ENCODE results near the gene P4HTM. TPM values are rescaled to one million over a fixed set of nuclear protein-coding genes. Genes with fewer than 3 reads are reported as not detected.

Gene P4HTM
- total RNA-seq, 1 donor = 18.6 TPM

GRCh38 chr3:49022688-49023171 lies 32.7 kb downstream of the P4HTM start:
- H3K4me3 ChIP-seq (ENCODE audit: low read length) = peak overlapping the region; percentile 96
- H3K9me3 ChIP-seq (ENCODE audit: low read depth, low read length) = no peaks in the 10 kb centered on the region
- no peaks in the 10 kb centered on the region for H3K27me3 ChIP-seq (ENCODE audit: insufficient read depth, low read length)
- peaks cover 45% of the 10 kb centered on the region for H3K4me1 ChIP-seq (ENCODE audit: insufficient read depth, low read length)

DNA sequence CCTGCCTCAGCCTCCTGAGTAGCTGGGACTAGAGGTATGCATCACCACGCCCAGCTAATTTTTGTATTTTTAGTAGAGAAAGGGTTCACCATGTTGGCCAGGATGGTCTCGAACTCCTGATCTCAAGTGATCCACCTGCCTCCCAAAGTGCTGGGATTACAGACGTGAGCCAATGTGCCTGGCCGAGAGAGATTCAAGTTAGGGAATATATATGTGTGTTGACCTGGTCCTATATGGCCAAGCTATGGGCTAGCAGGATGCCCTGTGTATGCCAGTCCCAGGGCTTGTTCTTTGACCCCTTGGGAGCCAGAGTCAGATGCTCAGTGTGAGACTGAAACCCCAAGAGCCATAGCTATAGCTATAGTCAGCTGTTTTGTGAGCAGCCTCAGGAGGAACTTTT lies 33.7 kb downstream of the P4HTM start:
- no peak overlapping the region for H3K4me3 ChIP-seq (ENCODE audit: low read length)
- H3K9me3 ChIP-seq (ENCODE audit: low read depth, low read length) = no peaks in the 10 kb centered on the region
- no peaks in the 10 kb centered on the region for H3K27me3 ChIP-seq (ENCODE audit: insufficient read depth, low read length)
- peaks cover 47% of the 10 kb centered on the region for H3K4me1 ChIP-seq (ENCODE audit: insufficient read depth, low read length)

- Histone ChIP-seq H3K4me1 (ENCODE audit: insufficient read depth, low read length) (peaks cover 47% of the 10 kb centered on the region), H3K27me3 (ENCODE audit: insufficient read depth, low read length) (no peaks in the 10 kb centered on the region), H3K9me3 (ENCODE audit: low read depth, low read length) (no peaks in the 10 kb centered on the region), H3K4me3 (ENCODE audit: low read length) (no peak overlapping the region)
Measured at GRCh38 chr3:49024449-49024848, 34.4 kb downstream of the P4HTM start.

- H3K9me3 ChIP-seq (ENCODE audit: low read depth, low read length) = no peaks in the 10 kb centered on the region
- no peak overlapping the region for H3K4me3 ChIP-seq (ENCODE audit: low read length)
- no peaks in the 10 kb centered on the region for H3K27me3 ChIP-seq (ENCODE audit: insufficient read depth, low read length)
- H3K4me1 ChIP-seq (ENCODE audit: insufficient read depth, low read length) = peaks cover 41% of the 10 kb centered on the region
Measured at GRCh38 chr3:49025005-49025792, 35.2 kb downstream of the P4HTM start.

DNA sequence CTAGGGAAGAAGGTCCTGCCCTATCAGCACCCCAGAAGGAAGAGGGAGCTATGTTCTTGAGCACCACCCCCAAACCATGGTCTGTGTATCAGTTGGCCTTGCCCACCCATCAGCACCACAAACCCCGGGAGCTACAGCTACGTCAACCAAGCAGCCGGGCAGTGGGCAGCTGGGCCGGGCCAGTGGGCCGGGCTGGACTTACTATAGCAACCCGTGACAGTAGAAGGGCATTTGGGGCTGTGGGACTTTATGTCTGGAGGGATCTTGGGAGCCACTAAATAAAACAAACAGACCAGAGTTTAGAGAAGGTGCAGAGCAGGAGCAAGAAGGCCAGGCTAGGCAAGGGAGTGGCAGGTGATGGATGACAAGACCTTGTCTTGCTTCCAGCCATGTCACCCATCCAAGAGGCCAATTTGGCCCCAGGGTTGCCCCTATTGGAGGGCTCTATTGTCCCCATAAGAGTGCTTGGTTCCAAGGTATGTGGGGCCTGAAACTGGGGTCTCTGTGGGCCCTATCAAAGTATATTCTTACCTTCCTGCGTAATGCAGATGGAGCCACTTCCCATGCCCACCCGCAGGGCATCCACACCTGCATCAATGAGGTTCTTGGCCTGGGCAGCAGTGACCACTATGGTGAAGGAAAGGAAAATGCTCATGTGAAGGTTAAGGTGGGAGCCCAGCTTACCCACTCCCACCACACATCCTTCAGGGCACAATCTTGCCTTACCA lies 35.9 kb downstream of the P4HTM start:
- no peaks in the 10 kb centered on the region for H3K9me3 ChIP-seq (ENCODE audit: low read depth, low read length)
- H3K4me1 ChIP-seq (ENCODE audit: insufficient read depth, low read length) = peaks cover 34% of the 10 kb centered on the region
- H3K4me3 ChIP-seq (ENCODE audit: low read length) = no peak overlapping the region
- no peaks in the 10 kb centered on the region for H3K27me3 ChIP-seq (ENCODE audit: insufficient read depth, low read length)

DNA sequence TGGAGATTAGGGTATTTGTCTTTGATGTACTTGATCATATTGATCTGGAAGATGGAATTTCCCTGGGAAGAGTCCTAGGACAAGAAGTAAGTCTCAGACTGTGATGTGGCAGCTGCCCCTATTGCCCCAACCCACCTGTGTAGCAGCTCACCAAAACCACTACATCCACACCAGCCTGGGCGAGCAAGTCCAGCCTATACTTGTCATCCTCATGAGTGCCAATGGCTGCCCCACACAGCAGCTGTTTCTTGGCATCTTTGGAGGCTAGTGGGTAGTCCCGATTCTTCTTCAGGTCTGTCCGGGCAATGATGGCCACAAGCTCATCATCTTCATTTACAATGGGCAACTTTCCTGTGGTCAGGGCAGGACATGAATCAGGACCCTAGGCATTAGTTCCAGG lies 36.5 kb downstream of the P4HTM start:
- Histone ChIP-seq H3K9me3 (ENCODE audit: low read depth, low read length) (no peaks in the 10 kb centered on the region), H3K27me3 (ENCODE audit: insufficient read depth, low read length) (no peaks in the 10 kb centered on the region), H3K4me1 (ENCODE audit: insufficient read depth, low read length) (peaks cover 31% of the 10 kb centered on the region), H3K4me3 (ENCODE audit: low read length) (no peak overlapping the region)

- H3K27me3 ChIP-seq (ENCODE audit: insufficient read depth, low read length) = no peaks in the 10 kb centered on the region
Measured at GRCh38 chr3:49027634-49028033, 37.6 kb downstream of the P4HTM start.

GRCh38 chr3:49028298-49028672 lies 38.2 kb downstream of the P4HTM start:
- Histone ChIP-seq H3K9me3 (ENCODE audit: low read depth, low read length) (no peaks in the 10 kb centered on the region), H3K4me1 (ENCODE audit: insufficient read depth, low read length) (peaks cover 21% of the 10 kb centered on the region), H3K27me3 (ENCODE audit: insufficient read depth, low read length) (no peaks in the 10 kb centered on the region), H3K4me3 (ENCODE audit: low read length) (no peak overlapping the region)

More at GRCh38 chr3:49027634-49028033, 37.6 kb downstream of the P4HTM start:
- Histone ChIP-seq H3K4me3 (ENCODE audit: low read length) (no peak overlapping the region), H3K9me3 (ENCODE audit: low read depth, low read length) (no peaks in the 10 kb centered on the region), H3K4me1 (ENCODE audit: insufficient read depth, low read length) (peaks cover 28% of the 10 kb centered on the region)

DNA sequence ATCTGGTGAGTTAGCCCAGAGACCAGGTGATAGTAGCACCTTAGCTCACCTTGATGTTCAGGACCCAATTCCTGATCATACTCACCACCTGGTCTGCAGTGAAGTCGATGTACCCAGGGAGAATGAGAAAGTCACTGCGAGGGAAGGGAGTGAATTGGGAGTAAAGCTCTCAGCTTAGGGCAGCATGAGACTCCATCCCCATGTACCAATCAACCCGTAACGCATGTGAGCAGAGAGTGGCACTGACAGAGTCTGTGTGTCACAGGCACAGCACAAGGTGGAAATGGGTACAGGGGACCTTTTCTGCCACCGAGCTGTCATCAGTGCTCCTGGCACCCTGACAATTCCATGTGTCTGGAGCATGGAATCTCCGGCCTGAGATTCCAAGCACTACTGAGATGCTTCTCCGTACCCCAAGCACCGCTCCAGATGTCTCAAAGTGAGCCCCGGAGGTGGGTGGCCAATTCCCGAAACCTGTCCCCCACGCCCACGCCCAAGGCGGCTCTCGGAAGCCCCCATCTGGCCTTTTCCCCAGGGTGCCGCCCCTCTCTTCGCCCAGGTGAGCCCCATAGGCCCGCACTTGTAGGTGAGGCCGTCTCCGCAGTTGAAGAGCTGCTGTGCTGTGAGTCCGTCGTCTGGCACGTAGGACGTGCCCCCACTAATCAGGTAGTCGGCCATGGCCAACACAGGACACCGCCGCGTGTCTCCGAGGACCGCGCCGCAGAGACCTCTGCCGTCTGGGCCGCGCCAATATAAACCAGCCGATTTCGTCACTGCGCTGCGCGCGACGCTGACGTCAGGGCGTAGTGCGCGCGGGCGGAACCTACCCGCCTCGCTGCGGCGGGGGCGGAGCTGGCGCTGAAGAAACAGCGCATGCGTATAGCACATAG lies 38.9 kb downstream of the P4HTM start, which contains the start of gene IMPDH2:
TSS of gene IMPDH2 (minus strand) at position 726 of the 890 bp plus-strand sequence. CDS start at position 678, 48 bp downstream.
- H3K4me1 ChIP-seq (ENCODE audit: insufficient read depth, low read length) = peaks cover 17% of the 10 kb centered on the region
- peak within 1 kb of the TSS; percentile 57 for H3K4me3 ChIP-seq (ENCODE audit: low read length)
- H3K9me3 ChIP-seq (ENCODE audit: low read depth, low read length) = no peaks in the 10 kb centered on the region
- H3K27me3 ChIP-seq (ENCODE audit: insufficient read depth, low read length) = no peaks in the 10 kb centered on the region

DNA sequence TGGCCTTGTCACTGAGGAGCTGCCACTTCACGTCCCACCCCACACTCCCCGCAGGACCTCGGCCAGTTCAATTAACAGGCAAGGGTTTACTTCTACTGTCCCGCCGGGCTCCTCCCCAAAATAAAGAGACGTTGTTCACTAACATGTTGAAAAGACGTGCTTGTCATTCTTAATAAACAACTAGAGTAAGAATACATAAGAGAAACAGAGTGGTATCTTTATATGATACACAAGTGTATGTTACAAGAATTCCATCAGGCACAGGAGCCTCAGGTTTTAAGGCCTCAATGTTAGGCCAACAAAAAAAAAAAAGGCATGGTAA lies 39.5 kb downstream of the P4HTM start:
- H3K27me3 ChIP-seq (ENCODE audit: insufficient read depth, low read length) = no peaks in the 10 kb centered on the region
- peak overlapping the region; percentile 57 for H3K4me3 ChIP-seq (ENCODE audit: low read length)
- no peaks in the 10 kb centered on the region for H3K9me3 ChIP-seq (ENCODE audit: low read depth, low read length)
- peaks cover 17% of the 10 kb centered on the region for H3K4me1 ChIP-seq (ENCODE audit: insufficient read depth, low read length)

DNA sequence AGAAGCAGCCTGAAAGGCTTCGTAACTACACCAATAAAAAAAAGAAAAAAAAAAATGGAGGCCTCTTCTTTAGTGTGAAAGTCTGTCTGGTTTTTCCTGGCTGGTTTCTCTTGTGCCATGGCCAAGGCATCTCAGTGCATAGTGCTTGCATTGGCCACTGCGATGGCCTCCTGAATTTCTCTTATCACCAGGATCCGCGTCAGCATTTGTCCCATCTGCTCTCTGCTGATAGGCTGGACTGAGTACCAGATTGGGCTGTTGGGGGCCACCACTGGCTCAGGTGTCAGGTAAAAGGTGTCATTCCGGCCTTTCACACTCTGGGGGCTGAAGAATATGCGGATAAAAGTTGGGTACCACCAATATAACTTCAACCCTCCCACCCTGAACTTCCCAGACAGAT lies 40.3 kb downstream of the P4HTM start:
- H3K27me3 ChIP-seq (ENCODE audit: insufficient read depth, low read length) = no peaks in the 10 kb centered on the region
- no peaks in the 10 kb centered on the region for H3K9me3 ChIP-seq (ENCODE audit: low read depth, low read length)
- H3K4me3 ChIP-seq (ENCODE audit: low read length) = no peak overlapping the region
- peaks cover 21% of the 10 kb centered on the region for H3K4me1 ChIP-seq (ENCODE audit: insufficient read depth, low read length)

DNA sequence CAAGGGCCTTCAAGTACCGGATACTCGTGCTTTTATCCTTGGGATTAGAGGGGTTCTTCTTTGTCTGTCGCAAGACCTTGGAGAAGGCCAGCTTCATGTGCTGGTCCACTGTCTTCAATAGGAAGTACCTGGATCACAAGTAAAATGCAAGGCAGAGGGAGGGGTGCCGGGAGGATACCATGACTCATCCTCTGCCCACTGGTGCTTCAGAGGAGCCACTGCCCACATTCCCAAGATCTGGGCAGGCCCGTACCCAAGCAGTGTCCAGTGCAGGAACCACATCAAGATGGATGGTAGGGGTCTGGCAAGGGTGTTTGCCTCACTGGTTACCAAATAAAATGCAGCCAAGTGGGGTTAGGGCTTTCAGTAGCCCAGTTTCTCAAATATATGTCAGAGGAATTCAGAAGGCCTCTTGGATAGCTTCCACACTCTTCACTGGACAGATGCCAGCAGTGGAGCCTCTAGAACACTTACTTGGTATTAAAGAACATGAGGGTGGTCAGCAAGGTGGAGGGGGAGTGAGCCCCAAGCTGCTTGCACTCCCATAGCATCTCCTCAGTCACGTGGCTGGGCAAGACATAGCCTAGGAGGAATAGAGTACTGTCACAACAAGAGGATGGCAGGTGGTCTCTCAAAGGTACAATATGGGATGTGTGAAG lies 42.7 kb downstream of the P4HTM start:
- no peaks in the 10 kb centered on the region for H3K9me3 ChIP-seq (ENCODE audit: low read depth, low read length)
- peaks cover 28% of the 10 kb centered on the region for H3K4me1 ChIP-seq (ENCODE audit: insufficient read depth, low read length)
- no peak overlapping the region for H3K4me3 ChIP-seq (ENCODE audit: low read length)
- no peaks in the 10 kb centered on the region for H3K27me3 ChIP-seq (ENCODE audit: insufficient read depth, low read length)

- no peak overlapping the region for H3K4me3 ChIP-seq (ENCODE audit: low read length)
- H3K9me3 ChIP-seq (ENCODE audit: low read depth, low read length) = no peaks in the 10 kb centered on the region
- peaks cover 10% of the 10 kb centered on the region for H3K4me1 ChIP-seq (ENCODE audit: insufficient read depth, low read length)
- H3K27me3 ChIP-seq (ENCODE audit: insufficient read depth, low read length) = no peaks in the 10 kb centered on the region
Measured at GRCh38 chr3:49034650-49035049, 44.6 kb downstream of the P4HTM start.

DNA sequence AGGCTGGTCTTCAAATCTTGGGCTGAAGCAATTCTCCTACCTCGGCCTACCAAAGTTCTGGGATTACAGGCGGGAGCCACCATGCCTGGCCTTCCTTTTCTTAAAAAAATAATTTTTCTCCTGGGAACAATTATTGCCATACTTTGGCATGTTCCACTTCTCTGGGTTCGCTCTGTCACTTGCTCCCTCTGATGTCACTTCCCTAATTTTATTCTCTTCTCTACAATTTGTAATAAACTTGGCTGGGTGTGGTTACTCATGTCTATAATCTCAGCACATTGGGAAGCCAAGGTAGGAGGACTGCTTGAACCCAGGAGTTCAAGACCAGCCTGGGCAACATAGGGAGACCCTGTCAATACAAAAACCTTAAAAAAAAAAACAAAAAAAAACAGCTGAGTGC lies 45.2 kb downstream of the P4HTM start:
- Histone ChIP-seq H3K4me3 (ENCODE audit: low read length) (no peak overlapping the region), H3K9me3 (ENCODE audit: low read depth, low read length) (no peaks in the 10 kb centered on the region), H3K27me3 (ENCODE audit: insufficient read depth, low read length) (no peaks in the 10 kb centered on the region), H3K4me1 (ENCODE audit: insufficient read depth, low read length) (peaks cover 10% of the 10 kb centered on the region)

Data from mononuclear cell (primary cell).